IPS-11a (cell line): ENCODE data around the gene EPHB2.
A peak's percentile ranks its signal among the peaks of the same experiment; 100 is the strongest.
"Not testable (repeated sequence)": the region's sequence is repeated elsewhere in the genome, so short reads cannot be mapped to it uniquely, and the experiment has no call there.

ENCODE experiments used
- H3K4me3 ChIP-seq: one replicate; pipeline ENCODE4 v1.5.1; 2013; ENCODE audit warnings: low read depth, low read length, control low read depth

EPHB2 gene

GRCh38 chr1:22689505-22689904 lies 21.1 kb upstream of the EPHB2 start:
- H3K4me3 ChIP-seq = no peak overlapping the region

GRCh38 chr1:22691031-22691753 lies 19.4 kb upstream of the EPHB2 start:
- no peak overlapping the region for H3K4me3 ChIP-seq

- H3K4me3 ChIP-seq = no peak overlapping the region
Observed at GRCh38 chr1:22694172-22694571, 16.5 kb upstream of the EPHB2 start.

GRCh38 chr1:22696610-22697009 lies 14.0 kb upstream of the EPHB2 start:
- H3K4me3 ChIP-seq = no peak overlapping the region

GRCh38 chr1:22697980-22698379 lies 12.7 kb upstream of the EPHB2 start:
- no peak overlapping the region for H3K4me3 ChIP-seq

- H3K4me3 ChIP-seq = no peak overlapping the region
Observed at GRCh38 chr1:22699681-22700520, 10.7 kb upstream of the EPHB2 start.

GRCh38 chr1:22702296-22703085 lies 8.1 kb upstream of the EPHB2 start:
- H3K4me3 ChIP-seq = no peak overlapping the region

GRCh38 chr1:22704440-22705067 lies 6.1 kb upstream of the EPHB2 start:
- no peak overlapping the region for H3K4me3 ChIP-seq

- H3K4me3 ChIP-seq = no peak overlapping the region
Observed at GRCh38 chr1:22705586-22705985, 5.1 kb upstream of the EPHB2 start.

GRCh38 chr1:22706100-22706499 lies 4.5 kb upstream of the EPHB2 start:
- not testable (repeated sequence) for H3K4me3 ChIP-seq

- no peak overlapping the region for H3K4me3 ChIP-seq
Observed at GRCh38 chr1:22708777-22709176, 1.9 kb upstream of the EPHB2 start.

- no peak overlapping the region for H3K4me3 ChIP-seq
Observed at GRCh38 chr1:22709227-22709626, 1.4 kb upstream of the EPHB2 start.

GRCh38 chr1:22709891-22710700 lies 543 bp upstream of the EPHB2 start:
- H3K4me3 ChIP-seq = peak overlapping the region; percentile 13

GRCh38 chr1:22711071-22711470 lies 432 bp downstream of the EPHB2 start:
- H3K4me3 ChIP-seq = peak overlapping the region; percentile 13

GRCh38 chr1:22711591-22712501 lies 1.2 kb downstream of the EPHB2 start:
- peak overlapping the region; percentile 13 for H3K4me3 ChIP-seq

GRCh38 chr1:22712502-22713271 lies 2.0 kb downstream of the EPHB2 start:
- no peak overlapping the region for H3K4me3 ChIP-seq

GRCh38 chr1:22714455-22714854 lies 3.8 kb downstream of the EPHB2 start:
- no peak overlapping the region for H3K4me3 ChIP-seq

- H3K4me3 ChIP-seq = no peak overlapping the region
Observed at GRCh38 chr1:22717037-22717760, 6.6 kb downstream of the EPHB2 start.
